ENCODE measurements around the gene BHLHE23. TPM values are rescaled to one million over a fixed set of nuclear protein-coding genes. Genes with fewer than 3 reads are reported as not detected.

BHLHE23 gene
- total and polyA plus RNA-seq, 5 experiments from 2014 or later: not detected

- Mint-ChIP-seq H3K27ac (no peak overlapping the region), H3K9me3 (no peaks in the 10 kb centered on the region), H3K4me3 (no peak overlapping the region), H3K36me3 (no peaks in the 10 kb centered on the region), H3K27me3 (peaks cover 27 to 61% (median 51%) of the 10 kb centered on the region in 5 donors), H3K4me1 (peaks cover 2 to 10% (median 5%) of the 10 kb centered on the region in 4 donors)
- DNase-seq (no peak), ATAC-seq (no peak)
- POLR2A ChIA-PET: no interaction called here
Observed at GRCh38 chr20:63000036-63000435, 6.7 kb downstream of the BHLHE23 start.

- H3K36me3 Mint-ChIP-seq: no peaks in the 10 kb centered on the region
- peak overlapping the region in 1 of 10 donors; percentile 6 for H3K27ac Mint-ChIP-seq
- no peak overlapping the region for H3K4me3 Mint-ChIP-seq
- DNase-seq: no peak
- ATAC-seq: no peak
- peaks cover 26 to 60% (median 50%) of the 10 kb centered on the region in 5 donors for H3K27me3 Mint-ChIP-seq
- H3K4me1 Mint-ChIP-seq: peaks cover 2 to 9% (median 5%) of the 10 kb centered on the region in 4 donors
- no peaks in the 10 kb centered on the region for H3K9me3 Mint-ChIP-seq
- POLR2A ChIA-PET: no interaction called here
Observed at GRCh38 chr20:62999580-62999979, 7.2 kb downstream of the BHLHE23 start.

- peaks cover 0 to 6% (median 4%) of the 10 kb centered on the region in 4 donors for H3K4me1 Mint-ChIP-seq
- peaks cover 17 to 51% (median 39%) of the 10 kb centered on the region in 5 donors for H3K27me3 Mint-ChIP-seq
- ATAC-seq (no peak), DNase-seq (no peak)
- peak overlapping the region in 2 of 10 donors; percentile 15 to 40 for H3K27ac Mint-ChIP-seq
- no peak overlapping the region for H3K4me3 Mint-ChIP-seq
- no peaks in the 10 kb centered on the region for H3K9me3 Mint-ChIP-seq
- H3K36me3 Mint-ChIP-seq: no peaks in the 10 kb centered on the region
- POLR2A ChIA-PET: no interaction called here
Observed at GRCh38 chr20:62998449-62998848, 8.3 kb downstream of the BHLHE23 start.

- Mint-ChIP-seq H3K4me1 (peaks cover 0 to 6% (median 4%) of the 10 kb centered on the region in 4 donors), H3K27me3 (peaks cover 8 to 41% (median 30%) of the 10 kb centered on the region in 5 donors), H3K27ac (no peak overlapping the region), H3K4me3 (no peak overlapping the region), H3K36me3 (no peaks in the 10 kb centered on the region), H3K9me3 (no peaks in the 10 kb centered on the region)
- no peak for ATAC-seq
- no peak for DNase-seq
- POLR2A ChIA-PET: no interaction called here
Observed at GRCh38 chr20:62997417-62998035, 9.2 kb downstream of the BHLHE23 start.

GRCh38 chr20:62996596-62996982 lies 10.2 kb downstream of the BHLHE23 start:
- no peak for ATAC-seq
- POLR2A ChIA-PET: no interaction called here
- DNase-seq: no peak
- no peak overlapping the region for H3K27ac Mint-ChIP-seq
- H3K27me3 Mint-ChIP-seq: peaks cover 8 to 37% (median 30%) of the 10 kb centered on the region in 5 donors
- H3K4me3 Mint-ChIP-seq: no peak overlapping the region
- H3K4me1 Mint-ChIP-seq: peaks cover 0 to 6% (median 4%) of the 10 kb centered on the region in 4 donors
- H3K36me3 Mint-ChIP-seq: no peaks in the 10 kb centered on the region
- no peaks in the 10 kb centered on the region for H3K9me3 Mint-ChIP-seq

GRCh38 chr20:62995898-62996595 lies 10.7 kb downstream of the BHLHE23 start:
- H3K4me1 Mint-ChIP-seq: peaks cover 0 to 6% (median 4%) of the 10 kb centered on the region in 4 donors
- no peak overlapping the region for H3K4me3 Mint-ChIP-seq
- ATAC-seq (no peak), DNase-seq (no peak)
- POLR2A ChIA-PET: no interaction called here
- no peak overlapping the region for H3K27ac Mint-ChIP-seq
- H3K9me3 Mint-ChIP-seq: no peaks in the 10 kb centered on the region
- peaks cover 6 to 32% (median 26%) of the 10 kb centered on the region in 5 donors for H3K27me3 Mint-ChIP-seq
- H3K36me3 Mint-ChIP-seq: no peaks in the 10 kb centered on the region

GRCh38 chr20:62995481-62995880 lies 11.3 kb downstream of the BHLHE23 start:
- POLR2A ChIA-PET: no interaction called here
- peaks cover 0 to 6% (median 4%) of the 10 kb centered on the region in 4 donors for H3K4me1 Mint-ChIP-seq
- H3K4me3 Mint-ChIP-seq: no peak overlapping the region
- no peak for DNase-seq
- no peaks in the 10 kb centered on the region for H3K9me3 Mint-ChIP-seq
- H3K27ac Mint-ChIP-seq: no peak overlapping the region
- H3K27me3 Mint-ChIP-seq: peaks cover 2 to 27% (median 24%) of the 10 kb centered on the region in 5 donors
- no peaks in the 10 kb centered on the region for H3K36me3 Mint-ChIP-seq
- no peak for ATAC-seq

GRCh38 chr20:62994869-62995281 lies 11.9 kb downstream of the BHLHE23 start:
- DNase-seq (no peak), ATAC-seq (no peak)
- no peak overlapping the region for H3K27ac Mint-ChIP-seq
- POLR2A ChIA-PET: interaction anchor here (1.0 kb wide), 1 partner anchor 102 kb away, joined by 3 read pairs; no protein-coding TSS in a partner anchor
- H3K9me3 Mint-ChIP-seq: no peaks in the 10 kb centered on the region
- H3K4me1 Mint-ChIP-seq: peaks cover 0 to 6% (median 4%) of the 10 kb centered on the region in 4 donors
- H3K4me3 Mint-ChIP-seq: peak overlapping the region in 1 of 10 donors; percentile 41
- H3K36me3 Mint-ChIP-seq: no peaks in the 10 kb centered on the region
- peaks cover 2 to 21% (median 19%) of the 10 kb centered on the region in 5 donors for H3K27me3 Mint-ChIP-seq

GRCh38 chr20:62993856-62994494 lies 12.8 kb downstream of the BHLHE23 start:
- Mint-ChIP-seq H3K4me3 (no peak overlapping the region), H3K9me3 (no peaks in the 10 kb centered on the region), H3K36me3 (no peaks in the 10 kb centered on the region), H3K4me1 (peaks cover 2 to 6% (median 5%) of the 10 kb centered on the region in 4 donors), H3K27ac (no peak overlapping the region), H3K27me3 (peaks cover 2 to 17% (median 11%) of the 10 kb centered on the region in 5 donors)
- DNase-seq (no peak), ATAC-seq (no peak)
- POLR2A ChIA-PET: interaction anchor here (1.0 kb wide), 1 partner anchor 101 kb away, joined by 3 read pairs; no protein-coding TSS in a partner anchor

- H3K27ac Mint-ChIP-seq: no peak overlapping the region
- H3K9me3 Mint-ChIP-seq: no peaks in the 10 kb centered on the region
- peaks cover 0 to 3% (median 2%) of the 10 kb centered on the region in 5 donors for H3K27me3 Mint-ChIP-seq
- DNase-seq (no peak), ATAC-seq (no peak)
- H3K4me3 Mint-ChIP-seq: no peak overlapping the region
- H3K4me1 Mint-ChIP-seq: peaks cover 0 to 8% (median 5%) of the 10 kb centered on the region in 4 donors
- no peaks in the 10 kb centered on the region for H3K36me3 Mint-ChIP-seq
- POLR2A ChIA-PET: no interaction called here
Observed at GRCh38 chr20:62991863-62992262, 14.9 kb downstream of the BHLHE23 start.

GRCh38 chr20:62991196-62991807 lies 15.5 kb downstream of the BHLHE23 start:
- POLR2A ChIA-PET: no interaction called here
- peak overlapping the region in 1 of 10 donors; percentile 22 for H3K27ac Mint-ChIP-seq
- H3K27me3 Mint-ChIP-seq: peaks cover 0 to 2% (median under 1%) of the 10 kb centered on the region in 5 donors
- H3K9me3 Mint-ChIP-seq: no peaks in the 10 kb centered on the region
- no peak overlapping the region for H3K4me3 Mint-ChIP-seq
- DNase-seq (no peak), ATAC-seq (no peak)
- no peaks in the 10 kb centered on the region for H3K36me3 Mint-ChIP-seq
- peaks cover 0 to 8% (median 5%) of the 10 kb centered on the region in 4 donors for H3K4me1 Mint-ChIP-seq

GRCh38 chr20:62990306-62990825 lies 16.4 kb downstream of the BHLHE23 start:
- Mint-ChIP-seq H3K27me3 (peaks cover 0 to 2% (median 0%) of the 10 kb centered on the region in 5 donors), H3K4me1 (peaks cover 0 to 8% (median 5%) of the 10 kb centered on the region in 4 donors), H3K4me3 (no peak overlapping the region), H3K36me3 (no peaks in the 10 kb centered on the region), H3K27ac (no peak overlapping the region), H3K9me3 (no peaks in the 10 kb centered on the region)
- POLR2A ChIA-PET: no interaction called here
- no peak for ATAC-seq
- no peak for DNase-seq
